WTC11 (cell line): Measurements from ENCODE around the gene LRMDA. TPM values are rescaled to one million over a fixed set of nuclear protein-coding genes. Genes with fewer than 3 reads are reported as not detected.

Source experiments
- ATAC-seq: fragments of 200-7000 bp; cut with Tn5 transposase; 2 replicates; pipeline ENCODE4 v1.10.0; 2021; ENCODE audit warnings: mild to moderate bottlenecking, moderate library complexity
- CTCF ChIA-PET: fragments of 300-600 bp; sonication (Branson Sonifier 250); formaldehyde crosslinking; loops from one replicate; lab custom pipeline; 2021; ENCODE audit warnings: antibody characterized with exemption; lab: Charles Lee
- POLR2A ChIA-PET: fragments of 350-600 bp; sonication (Branson Sonifier 250); formaldehyde crosslinking; loops from one replicate; lab custom pipeline; 2021; ENCODE audit warnings: antibody characterized with exemption; lab: Charles Lee
- DNase-seq: peaks from one replicate; pipeline ENCODE4 v3.0.0; 2021; ENCODE audit warnings: low spot score
- H3K27ac Mint-ChIP-seq: 2 replicates; pipeline ENCODE4 v1.8.0; 2021; ENCODE audit warnings: mixed read lengths
- H3K27me3 Mint-ChIP-seq: 2 replicates; pipeline ENCODE4 v1.8.0; 2021; ENCODE audit warnings: low read depth, mild to moderate bottlenecking, moderate library complexity, mixed read lengths
- H3K36me3 Mint-ChIP-seq: 2 replicates; pipeline ENCODE4 v1.8.0; 2021; ENCODE audit warnings: mixed read lengths
- H3K4me1 Mint-ChIP-seq: 2 replicates; pipeline ENCODE4 v1.8.0; 2022; ENCODE audit warnings: mixed read lengths
- H3K4me3 Mint-ChIP-seq: 2 replicates; pipeline ENCODE4 v1.8.0; 2021; ENCODE audit warnings: mild to moderate bottlenecking, moderate library complexity, mixed read lengths
- H3K9me3 Mint-ChIP-seq: 2 replicates; pipeline ENCODE4 v1.8.0; 2021; ENCODE audit warnings: mixed read lengths
- CBFB ChIP-seq: sonication (generic); formaldehyde crosslinking; IDR thresholded peaks from 2 replicates; pipeline ENCODE4 v1.8.1; 2022; ENCODE audit warnings: mild to moderate bottlenecking, low read depth, missing genetic modification reagents
- ETV6 ChIP-seq: sonication (generic); formaldehyde crosslinking; IDR thresholded peaks from 2 replicates; pipeline ENCODE4 v1.8.1; 2022; ENCODE audit warnings: mild to moderate bottlenecking, missing genetic modification reagents
- GABPB1 ChIP-seq: sonication (generic); formaldehyde crosslinking; IDR thresholded peaks from 2 replicates; pipeline ENCODE4 v1.8.1; 2023; ENCODE audit warnings: mild to moderate bottlenecking, missing genetic modification reagents
- NFYB ChIP-seq: sonication (generic); formaldehyde crosslinking; conservative IDR thresholded peaks from 2 replicates; pipeline ENCODE4 v1.8.0; 2022; ENCODE audit warnings: low read depth, missing genetic modification reagents
- SMAD4 ChIP-seq: sonication (generic); formaldehyde crosslinking; IDR thresholded peaks from 2 replicates; pipeline ENCODE4 v1.8.0; 2022; ENCODE audit warnings: mild to moderate bottlenecking, missing genetic modification reagents
- SP1 ChIP-seq: sonication (generic); formaldehyde crosslinking; conservative IDR thresholded peaks from 2 replicates; pipeline ENCODE4 v1.8.1; 2022; ENCODE audit warnings: missing genetic modification reagents
- TEAD4 ChIP-seq: sonication (generic); formaldehyde crosslinking; IDR thresholded peaks from 2 replicates; pipeline ENCODE4 v1.8.0; 2022; ENCODE audit warnings: mild to moderate bottlenecking, missing genetic modification reagents
- ZNF121 ChIP-seq: sonication (generic); formaldehyde crosslinking; IDR thresholded peaks from 2 replicates; pipeline ENCODE4 v1.8.0; 2023; ENCODE audit warnings: missing genetic modification reagents
- total RNA-seq: library from RNA; stranded (reverse); gene quantifications from 3 replicates; pipeline ENCODE4 v1.2.3, GENCODE V29; 2021
- TF ChIP-seq, protein P1 (sequence below): fragments of 250-450 bp; sonication (Bioruptor Pico); conservative IDR thresholded peaks from 2 replicates; pipeline ENCODE4 v1.9.0; 2021; ENCODE audit warnings: mild to moderate bottlenecking
- TF ChIP-seq, protein P2 (sequence below): fragments of 250-450 bp; sonication (Bioruptor Pico); IDR thresholded peaks from 2 replicates; pipeline ENCODE4 v1.8.0; 2021; ENCODE audit warnings: mild to moderate bottlenecking
- TF ChIP-seq, protein P3 (sequence below): sonication (generic); formaldehyde crosslinking; IDR thresholded peaks from 2 replicates; pipeline ENCODE4 v1.8.0; 2023; ENCODE audit warnings: missing genetic modification reagents, mild to moderate bottlenecking, borderline replicate concordance
- TF ChIP-seq, protein P4 (sequence below): fragments of 250-450 bp; sonication (Bioruptor Pico); IDR thresholded peaks from 2 replicates; pipeline ENCODE4 v1.9.0; 2021; ENCODE audit warnings: mild to moderate bottlenecking
- TF ChIP-seq, protein P5 (sequence below): sonication (generic); formaldehyde crosslinking; IDR thresholded peaks from 2 replicates; pipeline ENCODE4 v1.8.0; 2022; ENCODE audit warnings: mild to moderate bottlenecking, missing genetic modification reagents

The LRMDA gene
- total RNA-seq, 1 experiment from 2014 or later, result 0.92 TPM

DNA sequence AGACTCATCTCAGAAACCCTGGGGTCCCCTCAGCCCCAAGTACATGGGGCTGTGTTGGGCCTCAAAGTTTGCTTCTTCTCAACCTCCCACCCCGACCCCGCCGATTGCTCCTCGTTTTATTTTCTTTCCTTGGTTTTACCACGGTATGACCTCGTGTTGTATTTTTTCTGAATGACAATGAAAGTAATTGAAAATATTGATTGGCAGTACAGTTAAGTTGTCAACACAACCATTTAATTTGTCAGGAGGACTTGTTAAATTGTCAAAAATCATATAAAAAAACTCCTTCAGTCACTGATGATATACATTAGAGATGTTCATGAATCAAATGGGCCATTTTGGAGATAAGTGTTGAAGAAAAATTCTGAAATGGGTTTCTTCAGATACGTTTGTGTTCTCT lies 520.7 kb downstream of the LRMDA start:
- TF ChIP-seq, protein P1, sequence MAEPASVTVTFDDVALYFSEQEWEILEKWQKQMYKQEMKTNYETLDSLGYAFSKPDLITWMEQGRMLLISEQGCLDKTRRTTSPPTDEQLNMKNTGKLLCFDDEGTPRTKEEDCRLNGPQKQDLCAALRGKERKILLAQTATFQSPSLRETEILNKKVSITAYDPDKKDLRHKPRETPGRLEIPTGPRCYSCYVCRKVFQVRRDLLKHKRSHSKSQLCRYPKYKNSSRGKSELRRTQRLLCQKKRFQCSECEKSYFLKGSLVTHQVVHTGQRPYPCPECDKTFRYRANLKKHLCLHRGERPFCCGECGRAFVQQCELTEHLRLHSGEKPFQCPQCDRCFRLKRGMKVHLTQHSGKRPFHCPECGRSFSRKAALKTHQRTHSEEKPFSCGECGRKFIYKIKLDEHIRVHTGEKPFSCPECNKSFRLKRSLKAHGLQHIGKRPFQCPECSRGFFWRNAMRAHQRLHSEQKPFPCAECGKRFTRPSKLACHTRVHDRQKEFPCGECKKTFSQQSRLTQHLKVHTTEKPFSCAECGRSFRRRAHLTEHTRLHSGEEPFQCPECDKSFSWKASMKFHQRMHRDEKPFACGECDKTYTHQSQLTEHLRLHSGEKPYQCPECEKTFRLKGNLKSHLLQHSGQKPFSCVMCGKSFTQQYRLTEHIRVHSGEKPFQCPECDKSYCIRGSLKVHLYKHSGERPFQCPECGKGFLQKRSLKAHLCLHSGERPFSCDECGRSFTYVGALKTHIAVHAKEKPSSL, result no peak
- TF ChIP-seq ZNF121, result no peak
- DNase-seq (no peak), ATAC-seq (no peak)
- no peaks in the 10 kb centered on the region for H3K36me3 Mint-ChIP-seq
- H3K4me3 Mint-ChIP-seq, result no peak overlapping the region
- POLR2A ChIA-PET, result no interaction called here
- peaks cover 2% of the 10 kb centered on the region; the same call in 1 of the 2 replicates for H3K4me1 Mint-ChIP-seq
- H3K27ac Mint-ChIP-seq, result no peak overlapping the region
- H3K9me3 Mint-ChIP-seq, result peaks cover 10% of the 10 kb centered on the region
- CTCF ChIA-PET, result no interaction called here
- H3K27me3 Mint-ChIP-seq, result no peaks in the 10 kb centered on the region

DNA sequence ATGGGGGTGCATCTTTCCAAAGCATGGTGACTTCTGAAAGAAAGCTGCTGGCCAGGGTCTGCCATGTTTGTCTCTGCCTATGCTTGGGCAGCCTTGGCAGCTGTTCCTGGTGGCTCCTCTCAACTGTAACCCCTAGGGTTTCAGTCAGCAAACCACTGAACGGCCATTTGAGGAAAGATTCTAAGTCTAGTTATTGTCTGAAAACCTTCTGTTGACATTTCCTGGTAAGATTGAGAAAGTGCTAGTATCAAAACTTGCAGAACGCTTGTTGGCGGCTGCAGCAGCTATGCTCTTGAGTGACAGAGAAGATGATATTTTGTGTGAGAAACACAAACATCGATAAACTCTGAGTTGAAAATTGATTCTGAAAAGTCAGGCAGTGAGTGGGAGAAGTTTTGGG lies 523.1 kb downstream of the LRMDA start:
- POLR2A ChIA-PET, result no interaction called here
- no peak overlapping the region for H3K27ac Mint-ChIP-seq
- peaks cover 3% of the 10 kb centered on the region; the same call in 1 of the 2 replicates for H3K27me3 Mint-ChIP-seq
- peaks cover 2% of the 10 kb centered on the region; the same call in 1 of the 2 replicates for H3K4me1 Mint-ChIP-seq
- CTCF ChIA-PET, result no interaction called here
- H3K9me3 Mint-ChIP-seq, result peaks cover 10% of the 10 kb centered on the region
- ATAC-seq, result no peak
- no peaks in the 10 kb centered on the region for H3K36me3 Mint-ChIP-seq
- no peak for TF ChIP-seq SP1 (CRISPR knock-in tag)
- TF ChIP-seq, protein P2, sequence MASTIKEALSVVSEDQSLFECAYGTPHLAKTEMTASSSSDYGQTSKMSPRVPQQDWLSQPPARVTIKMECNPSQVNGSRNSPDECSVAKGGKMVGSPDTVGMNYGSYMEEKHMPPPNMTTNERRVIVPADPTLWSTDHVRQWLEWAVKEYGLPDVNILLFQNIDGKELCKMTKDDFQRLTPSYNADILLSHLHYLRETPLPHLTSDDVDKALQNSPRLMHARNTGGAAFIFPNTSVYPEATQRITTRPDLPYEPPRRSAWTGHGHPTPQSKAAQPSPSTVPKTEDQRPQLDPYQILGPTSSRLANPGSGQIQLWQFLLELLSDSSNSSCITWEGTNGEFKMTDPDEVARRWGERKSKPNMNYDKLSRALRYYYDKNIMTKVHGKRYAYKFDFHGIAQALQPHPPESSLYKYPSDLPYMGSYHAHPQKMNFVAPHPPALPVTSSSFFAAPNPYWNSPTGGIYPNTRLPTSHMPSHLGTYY (CRISPR knock-in tag), result no peak
- TF ChIP-seq, protein P3, sequence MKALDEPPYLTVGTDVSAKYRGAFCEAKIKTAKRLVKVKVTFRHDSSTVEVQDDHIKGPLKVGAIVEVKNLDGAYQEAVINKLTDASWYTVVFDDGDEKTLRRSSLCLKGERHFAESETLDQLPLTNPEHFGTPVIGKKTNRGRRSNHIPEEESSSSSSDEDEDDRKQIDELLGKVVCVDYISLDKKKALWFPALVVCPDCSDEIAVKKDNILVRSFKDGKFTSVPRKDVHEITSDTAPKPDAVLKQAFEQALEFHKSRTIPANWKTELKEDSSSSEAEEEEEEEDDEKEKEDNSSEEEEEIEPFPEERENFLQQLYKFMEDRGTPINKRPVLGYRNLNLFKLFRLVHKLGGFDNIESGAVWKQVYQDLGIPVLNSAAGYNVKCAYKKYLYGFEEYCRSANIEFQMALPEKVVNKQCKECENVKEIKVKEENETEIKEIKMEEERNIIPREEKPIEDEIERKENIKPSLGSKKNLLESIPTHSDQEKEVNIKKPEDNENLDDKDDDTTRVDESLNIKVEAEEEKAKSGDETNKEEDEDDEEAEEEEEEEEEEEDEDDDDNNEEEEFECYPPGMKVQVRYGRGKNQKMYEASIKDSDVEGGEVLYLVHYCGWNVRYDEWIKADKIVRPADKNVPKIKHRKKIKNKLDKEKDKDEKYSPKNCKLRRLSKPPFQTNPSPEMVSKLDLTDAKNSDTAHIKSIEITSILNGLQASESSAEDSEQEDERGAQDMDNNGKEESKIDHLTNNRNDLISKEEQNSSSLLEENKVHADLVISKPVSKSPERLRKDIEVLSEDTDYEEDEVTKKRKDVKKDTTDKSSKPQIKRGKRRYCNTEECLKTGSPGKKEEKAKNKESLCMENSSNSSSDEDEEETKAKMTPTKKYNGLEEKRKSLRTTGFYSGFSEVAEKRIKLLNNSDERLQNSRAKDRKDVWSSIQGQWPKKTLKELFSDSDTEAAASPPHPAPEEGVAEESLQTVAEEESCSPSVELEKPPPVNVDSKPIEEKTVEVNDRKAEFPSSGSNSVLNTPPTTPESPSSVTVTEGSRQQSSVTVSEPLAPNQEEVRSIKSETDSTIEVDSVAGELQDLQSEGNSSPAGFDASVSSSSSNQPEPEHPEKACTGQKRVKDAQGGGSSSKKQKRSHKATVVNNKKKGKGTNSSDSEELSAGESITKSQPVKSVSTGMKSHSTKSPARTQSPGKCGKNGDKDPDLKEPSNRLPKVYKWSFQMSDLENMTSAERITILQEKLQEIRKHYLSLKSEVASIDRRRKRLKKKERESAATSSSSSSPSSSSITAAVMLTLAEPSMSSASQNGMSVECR, result no peak
- TF ChIP-seq SMAD4, result no peak
- TF ChIP-seq, all 79 proteins: peak for 0
- H3K4me3 Mint-ChIP-seq, result no peak overlapping the region
- no peak for DNase-seq

DNA sequence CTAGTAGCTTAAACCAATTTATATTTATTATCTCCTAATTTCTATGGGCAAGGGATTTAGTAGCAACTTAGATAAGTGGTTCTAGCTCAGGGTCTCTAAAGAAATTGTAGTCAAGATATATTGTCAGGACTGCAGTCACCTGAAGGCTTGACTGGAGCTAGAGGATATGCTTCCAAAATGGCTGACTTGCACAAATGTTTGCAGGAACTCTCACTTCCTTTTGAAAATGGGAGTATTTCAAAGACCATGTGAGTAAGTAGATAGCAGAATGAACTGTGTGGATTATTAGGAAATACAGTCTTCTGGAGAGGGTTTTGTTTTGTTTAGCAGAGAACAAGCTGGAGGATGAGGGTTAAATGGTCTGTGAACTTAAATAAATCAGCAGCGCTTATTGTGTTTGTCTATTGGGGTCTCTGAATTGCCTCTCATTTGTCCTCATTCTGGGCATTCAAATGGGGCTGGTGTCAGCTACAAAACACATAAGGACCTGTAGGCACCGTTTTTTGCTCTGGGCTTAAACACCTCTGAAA lies 524.6 kb downstream of the LRMDA start:
- peaks cover 2% of the 10 kb centered on the region; the same call in 1 of the 2 replicates for H3K4me1 Mint-ChIP-seq
- TF ChIP-seq, protein P4, sequence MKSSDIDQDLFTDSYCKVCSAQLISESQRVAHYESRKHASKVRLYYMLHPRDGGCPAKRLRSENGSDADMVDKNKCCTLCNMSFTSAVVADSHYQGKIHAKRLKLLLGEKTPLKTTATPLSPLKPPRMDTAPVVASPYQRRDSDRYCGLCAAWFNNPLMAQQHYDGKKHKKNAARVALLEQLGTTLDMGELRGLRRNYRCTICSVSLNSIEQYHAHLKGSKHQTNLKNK, result no peak
- no peak for TF ChIP-seq TEAD4 (CRISPR knock-in tag)
- TF ChIP-seq, protein P5, sequence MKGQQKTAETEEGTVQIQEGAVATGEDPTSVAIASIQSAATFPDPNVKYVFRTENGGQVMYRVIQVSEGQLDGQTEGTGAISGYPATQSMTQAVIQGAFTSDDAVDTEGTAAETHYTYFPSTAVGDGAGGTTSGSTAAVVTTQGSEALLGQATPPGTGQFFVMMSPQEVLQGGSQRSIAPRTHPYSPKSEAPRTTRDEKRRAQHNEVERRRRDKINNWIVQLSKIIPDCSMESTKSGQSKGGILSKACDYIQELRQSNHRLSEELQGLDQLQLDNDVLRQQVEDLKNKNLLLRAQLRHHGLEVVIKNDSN (CRISPR knock-in tag), result no peak
- TF ChIP-seq ETV6 (CRISPR knock-in tag), result no peak
- TF ChIP-seq NFYB, result no peak
- no peak for TF ChIP-seq CBFB (CRISPR knock-in tag)
- TF ChIP-seq GABPB1, result no peak
- POLR2A ChIA-PET, result no interaction called here
- H3K4me3 Mint-ChIP-seq, result no peak overlapping the region
- H3K27me3 Mint-ChIP-seq, result peaks cover 3% of the 10 kb centered on the region
- no peaks in the 10 kb centered on the region for H3K36me3 Mint-ChIP-seq
- ATAC-seq (no peak), DNase-seq (no peak)
- CTCF ChIA-PET, result interaction anchor here (0.6 to 1.4 kb wide), 2 partner anchors 80 to 600 kb away, joined by 3 to 7 read pairs; no protein-coding TSS in a partner anchor
- H3K9me3 Mint-ChIP-seq, result peaks cover 10% of the 10 kb centered on the region
- no peak overlapping the region for H3K27ac Mint-ChIP-seq
